ENCODE measurements around the gene SLC35D1. TPM values are rescaled to one million over a fixed set of nuclear protein-coding genes. Genes with fewer than 3 reads are reported as not detected.

SLC35D1 gene
- total and polyA plus RNA-seq, 2 of the 8 experiments (the other 6 are each of a cell fraction or from before 2014, with no cell fraction given), result 1.2 to 2.7 TPM

DNA sequence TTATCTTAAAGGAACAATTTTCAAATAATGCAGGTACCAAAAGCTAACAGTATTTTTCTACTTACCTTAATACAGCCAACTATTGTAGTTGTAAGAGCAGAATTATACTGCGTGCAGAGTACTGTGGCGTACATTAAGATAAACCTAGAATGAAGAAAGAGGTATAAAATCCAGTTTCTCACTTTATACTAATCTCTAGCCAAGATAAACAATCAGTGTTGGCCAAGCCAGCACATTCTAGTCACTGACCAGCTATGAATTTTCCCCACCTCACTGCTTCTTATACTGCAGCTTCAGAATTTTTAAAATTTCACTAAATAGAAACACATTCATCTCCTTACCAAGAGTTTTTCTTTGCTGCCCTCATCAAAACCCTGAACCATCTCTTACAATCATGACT, 33.6 kb downstream of the SLC35D1 start:
- H2BK5ac ChIP-seq (ENCODE audit: low read depth, low read length), result no peak overlapping the region
- no peak overlapping the region for H4K5ac ChIP-seq (ENCODE audit: insufficient read length, low read depth, low read length)
- no peak overlapping the region for H3K14ac ChIP-seq (ENCODE audit: insufficient read length)
- CTCF ChIA-PET (ENCODE audit: partially characterized antibody), result interaction anchor here (1.4 to 3.5 kb wide), 8 partner anchors 9 to 193 kb away, joined by 3 to 27 read pairs (median 6); no protein-coding TSS in a partner anchor
- H3K4me3 ChIP-seq (ENCODE audit: extremely low read depth in 1 of 4, insufficient read depth in 2 of 4, low read depth in 3 of 4, low read length in 4 of 4), result no peak overlapping the region
- peaks cover 0 to 12% (median 9%) of the 10 kb centered on the region in 4 experiments; a peak in 4 of 7 replicates for H3K4me1 ChIP-seq (replicated peaks in 1 of 4; ENCODE audit: control insufficient read depth in 3 of 4, insufficient read depth in 4 of 4, low read length in 3 of 4)
- H2AK5ac ChIP-seq (ENCODE audit: low read depth, low read length), result no peak overlapping the region
- no peak overlapping the region for H2BK20ac ChIP-seq (ENCODE audit: low read length)
- no peak overlapping the region for H2BK15ac ChIP-seq (ENCODE audit: low read length)
- H4K20me1 ChIP-seq (replicated peaks in 1 of 2; ENCODE audit: control insufficient read depth in 1 of 2, insufficient read depth in 2 of 2, low read length in 2 of 2), result peaks cover 0 to 2% of the 10 kb centered on the region in 2 experiments
- H3K79me2 ChIP-seq (ENCODE audit: control insufficient read depth in 1 of 2, insufficient read depth in 2 of 2, low read length in 2 of 2), result no peaks in the 10 kb centered on the region
- no peak overlapping the region for H3K18ac ChIP-seq (ENCODE audit: extremely low read depth, low read length)
- 0 out of 7 replicates have a peak, but pooled peaks cover 0 to 2% (median 0%) of the 10 kb centered on the region in 4 experiments for H3K27me3 ChIP-seq (replicated peaks in 1 of 4; ENCODE audit: control insufficient read depth in 3 of 4, extremely low read depth in 1 of 4, insufficient read depth in 3 of 4, low read length in 3 of 4)
- no peak overlapping the region for H3K4ac ChIP-seq (replicated peaks; ENCODE audit: insufficient read length, low read depth, low read length)
- no peaks in the 10 kb centered on the region for H3K36me3 ChIP-seq (ENCODE audit: control insufficient read depth in 2 of 4, insufficient read depth in 4 of 4, low read length in 3 of 4)
- H3K9me3 ChIP-seq (ENCODE audit: insufficient read depth in 2 of 2, low read depth in 1 of 2, low read length in 1 of 2), result no peaks in the 10 kb centered on the region
- no peak overlapping the region for H2BK120ac ChIP-seq (replicated peaks; ENCODE audit: low read depth, low read length)
- no peak overlapping the region for H3K9ac ChIP-seq (replicated peaks in 1 of 4; ENCODE audit: extremely low read depth in 1 of 4, low read depth in 3 of 4, low read length in 3 of 4)
- no peak overlapping the region for H2AFZ ChIP-seq (ENCODE audit: low read length)
- no peak overlapping the region for H3K4me2 ChIP-seq (ENCODE audit: insufficient read depth in 1 of 2, low read depth in 2 of 2, low read length in 2 of 2)
- POLR2A ChIA-PET (ENCODE audit: partially characterized antibody), result no interaction called here
- no peaks in the 10 kb centered on the region for H3K79me1 ChIP-seq (ENCODE audit: low read depth, low read length)
- H3K56ac ChIP-seq (replicated peaks; ENCODE audit: insufficient read length, low read depth, low read length), result no peak overlapping the region
- H3K23me2 ChIP-seq (ENCODE audit: low read depth, low read length), result no peaks in the 10 kb centered on the region; the same call in 1 of the 2 replicates
- H3K23ac ChIP-seq (ENCODE audit: insufficient read length), result no peak overlapping the region
- FAIRE-seq, result no peak
- no peak for DNase-seq (ENCODE audit: low read depth in 1 of 2, low spot score in 2 of 2)
- 98% methylated on average over 2 of the region's 2 CpGs; no CpG with 5 or more reads in 1 of the 2 experiments for WGBS, 2 experiments (ENCODE audit: extremely low coverage in 1 of 2, insufficient coverage in 1 of 2, insufficient read length in 1 of 2, insufficient replicate concordance in 2 of 2, low coverage in 1 of 2, low lambda C conversion rate in 2 of 2, missing lambda C conversion rate in 1 of 2)
- H2BK12ac ChIP-seq (ENCODE audit: low read depth, low read length), result no peak overlapping the region
- H4K8ac ChIP-seq (ENCODE audit: extremely low read depth, insufficient read depth, low read length), result no peak overlapping the region
- H3K27ac ChIP-seq (ENCODE audit: low read depth, low read length), result no peak overlapping the region
- no peak overlapping the region for H4K91ac ChIP-seq (replicated peaks; ENCODE audit: insufficient read length, low read length)
- no peak for TF ChIP-seq TEAD4 (IDR thresholded peaks at IDR 0.05; ENCODE audit: low read depth, low read length)
- no peak for TF ChIP-seq SP2 (IDR thresholded peaks at IDR 0.05; ENCODE audit: low read length)
- TF ChIP-seq NANOG (IDR thresholded peaks at IDR 0.05; ENCODE audit: insufficient read depth, low read depth, low read length, poor library complexity, severe bottlenecking), result no peak
- no peak for TF ChIP-seq KDM1A (IDR thresholded peaks at IDR 0.05; ENCODE audit: borderline replicate concordance, low read length)
- TF ChIP-seq SP4 (IDR thresholded peaks at IDR 0.05; ENCODE audit: low read length), result no peak
- no peak for TF ChIP-seq CHD1 (IDR thresholded peaks at IDR 0.05; ENCODE audit: low read depth, low read length)
- TF ChIP-seq RFX5 (IDR thresholded peaks at IDR 0.05; ENCODE audit: borderline replicate concordance, low read depth, low read length), result no peak
